ENCODE measurements around the gene OCSTAMP.

OCSTAMP gene

GRCh38 chr20:46554828-46555227 lies 4.4 kb upstream of the OCSTAMP start:
- in situ Hi-C loops (cut with MboI; ENCODE audit: low sequenced_read_pairs): no loop called here

DNA sequence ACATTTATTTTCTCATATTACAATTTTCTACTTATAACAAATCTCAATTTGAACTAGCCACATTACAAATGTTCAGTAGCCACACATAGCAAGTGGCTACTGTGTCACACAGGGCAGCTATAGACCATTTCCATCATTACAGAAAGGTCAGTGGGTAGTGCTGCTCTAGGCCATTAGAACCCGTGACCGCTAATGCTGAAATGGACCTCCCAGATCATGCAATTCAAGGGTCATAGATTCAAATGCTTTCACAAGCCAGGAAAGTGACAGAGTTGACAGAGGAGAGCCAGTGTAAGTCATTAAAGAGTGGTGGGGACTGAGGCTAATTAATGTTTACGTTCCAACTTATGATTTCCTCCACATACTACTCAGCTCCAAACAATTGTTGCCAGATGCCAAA lies 3.5 kb upstream of the OCSTAMP start:
- in situ Hi-C loops (cut with MboI; ENCODE audit: low sequenced_read_pairs): no loop called here

GRCh38 chr20:46552460-46553420 lies 2.3 kb upstream of the OCSTAMP start:
- in situ Hi-C loops (cut with MboI; ENCODE audit: low sequenced_read_pairs): no loop called here

GRCh38 chr20:46551522-46552381 lies 1.3 kb upstream of the OCSTAMP start:
- in situ Hi-C loops (cut with MboI; ENCODE audit: low sequenced_read_pairs): no loop called here

DNA sequence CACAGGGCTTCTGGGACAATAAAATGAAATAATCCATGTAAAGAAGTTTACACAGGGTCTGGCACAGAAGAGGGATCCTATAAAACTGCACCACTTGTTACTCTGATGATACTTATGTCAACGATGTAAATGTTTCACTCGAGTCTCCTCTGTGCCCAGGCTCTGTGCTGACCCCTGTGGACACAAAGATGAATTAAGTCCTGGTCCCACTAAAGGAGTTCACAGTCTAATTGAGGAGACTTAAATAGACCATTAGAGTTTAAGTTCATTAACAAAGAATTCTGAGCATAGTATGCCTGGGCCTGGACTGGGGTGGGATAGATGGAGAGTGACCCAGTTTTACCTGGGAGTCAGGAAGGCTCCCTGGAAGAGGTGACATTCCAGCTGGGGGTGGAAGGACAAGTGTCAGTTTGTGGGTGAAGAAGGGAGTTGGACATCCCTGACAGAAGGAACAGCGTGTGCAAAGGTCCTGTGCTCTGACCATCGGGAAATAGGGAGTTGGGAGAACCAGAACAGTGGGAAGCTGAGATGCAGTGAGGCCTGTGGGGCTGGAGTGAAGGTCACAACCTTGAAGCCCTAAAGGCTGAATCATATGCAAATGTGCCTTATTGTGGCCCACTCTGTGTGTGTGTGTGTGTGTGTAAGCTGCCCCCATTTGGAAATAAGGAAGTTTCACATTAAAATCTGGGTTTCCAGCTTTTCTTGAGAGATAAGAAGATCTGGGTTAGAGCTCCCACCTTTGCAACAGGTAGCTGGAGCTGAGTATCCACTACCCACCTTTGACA lies 1.1 kb downstream of the OCSTAMP start:
- in situ Hi-C loops (cut with MboI; ENCODE audit: low sequenced_read_pairs): no loop called here

- in situ Hi-C loops (cut with MboI; ENCODE audit: low sequenced_read_pairs): no loop called here
These were observed 1.8 kb downstream of the OCSTAMP start for GRCh38 chr20:46548688-46549087.

- in situ Hi-C loops (cut with MboI; ENCODE audit: low sequenced_read_pairs): no loop called here
These were observed 2.5 kb downstream of the OCSTAMP start for GRCh38 chr20:46547995-46548394.

DNA sequence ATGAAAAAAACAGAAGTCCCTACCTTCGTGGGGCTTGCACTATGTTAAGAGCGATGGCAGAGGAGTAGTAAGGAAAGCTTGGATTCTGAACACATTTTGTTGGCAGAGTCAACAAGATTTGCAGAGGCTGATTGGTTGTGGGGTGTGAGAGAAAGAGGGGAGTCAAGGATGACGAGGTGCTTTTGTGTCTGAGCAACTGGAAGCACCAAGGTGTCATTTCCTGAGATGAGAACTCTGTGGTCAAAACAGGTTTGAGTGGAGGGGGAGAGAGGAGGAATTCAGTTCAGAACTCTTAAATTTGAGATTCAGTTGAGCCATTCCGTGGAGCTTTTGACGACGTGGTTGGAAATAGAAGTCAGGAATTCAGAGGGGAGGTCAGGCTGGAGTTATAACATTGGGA lies 3.5 kb downstream of the OCSTAMP start:
- in situ Hi-C loops (cut with MboI; ENCODE audit: low sequenced_read_pairs): no loop called here

DNA sequence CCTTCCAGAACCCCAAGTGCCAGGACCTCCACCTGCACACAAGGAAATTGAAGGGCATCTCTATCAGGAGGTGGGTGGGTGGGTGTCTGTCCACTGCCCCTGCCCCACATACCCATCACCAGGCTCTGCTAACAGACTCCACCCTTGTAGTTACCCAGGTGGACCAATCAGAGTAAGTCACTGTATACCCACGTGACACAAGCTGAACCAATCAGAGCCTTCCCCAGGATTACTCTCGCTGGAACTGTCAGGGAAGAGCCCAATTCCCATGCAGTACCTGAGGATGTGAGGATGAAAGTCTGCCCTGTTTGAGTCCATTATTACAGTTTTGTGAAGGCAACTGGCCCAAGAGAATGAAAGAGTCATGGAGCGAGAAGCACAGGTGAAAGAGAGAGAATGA lies 4.2 kb downstream of the OCSTAMP start:
- in situ Hi-C loops (cut with MboI; ENCODE audit: low sequenced_read_pairs): no loop called here

DNA sequence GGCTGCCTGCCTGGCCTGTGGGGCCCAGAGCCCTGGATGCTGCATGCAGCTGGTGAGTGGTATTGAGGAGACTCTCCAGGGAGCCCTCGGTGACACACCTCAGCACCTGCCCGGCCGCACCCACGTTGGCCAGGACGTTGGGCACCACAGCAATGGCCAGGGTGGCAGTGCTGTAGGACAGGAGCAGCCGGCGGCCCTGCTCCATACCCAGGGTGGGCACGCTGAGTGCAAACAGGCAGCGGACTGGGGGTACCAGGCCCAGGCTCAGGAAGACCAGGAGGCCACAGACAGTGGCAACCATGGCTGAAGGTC lies 4.7 kb downstream of the OCSTAMP start:
- in situ Hi-C loops (cut with MboI; ENCODE audit: low sequenced_read_pairs): no loop called here

GRCh38 chr20:46545077-46545826 lies 5.2 kb downstream of the OCSTAMP start:
- in situ Hi-C loops (cut with MboI; ENCODE audit: low sequenced_read_pairs): no loop called here

- in situ Hi-C loops (cut with MboI; ENCODE audit: low sequenced_read_pairs): no loop called here
These were observed 5.9 kb downstream of the OCSTAMP start for GRCh38 chr20:46544576-46544975.

DNA sequence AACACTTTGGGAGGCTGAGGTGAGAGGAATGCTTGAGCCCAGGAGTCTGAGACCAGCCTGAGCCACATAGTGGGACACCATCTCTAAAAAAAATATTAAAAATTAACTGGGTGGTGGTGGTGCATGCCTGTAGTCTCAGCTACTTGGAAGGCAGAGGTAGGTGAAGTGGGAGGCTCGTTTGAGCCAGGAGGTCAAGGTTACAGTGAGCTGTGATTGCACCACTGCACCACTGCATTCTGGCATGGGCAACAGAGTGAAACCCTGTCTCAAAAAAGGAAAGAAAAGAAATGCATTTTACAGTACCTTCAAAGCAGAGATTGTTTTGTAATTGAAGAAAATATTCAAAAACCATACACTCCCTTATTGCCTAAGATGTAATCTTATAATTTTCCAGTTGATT lies 6.5 kb downstream of the OCSTAMP start:
- in situ Hi-C loops (cut with MboI; ENCODE audit: low sequenced_read_pairs): no loop called here

- in situ Hi-C loops (cut with MboI; ENCODE audit: low sequenced_read_pairs): no loop called here
These were observed 7.4 kb downstream of the OCSTAMP start for GRCh38 chr20:46543033-46543432.

GRCh38 chr20:46541229-46541935 lies 9.1 kb downstream of the OCSTAMP start:
- in situ Hi-C loops (cut with MboI; ENCODE audit: low sequenced_read_pairs): no loop called here

GRCh38 chr20:46539113-46539512 lies 11.3 kb downstream of the OCSTAMP start:
- in situ Hi-C loops (cut with MboI; ENCODE audit: low sequenced_read_pairs): loop anchor here (10.0 kb wide), 1 partner anchor 146 kb away; the partner anchor contains the start of gene TP53RK

GRCh38 chr20:46530640-46531039 lies 19.8 kb downstream of the OCSTAMP start:
- in situ Hi-C loops (cut with MboI; ENCODE audit: low sequenced_read_pairs): loop anchor here (10.0 kb wide), 1 partner anchor 154 kb away; the partner anchor contains the start of gene TP53RK

- in situ Hi-C loops (cut with MboI; ENCODE audit: low sequenced_read_pairs): no loop called here
These were observed 26.6 kb downstream of the OCSTAMP start for GRCh38 chr20:46523696-46524328.

DNA sequence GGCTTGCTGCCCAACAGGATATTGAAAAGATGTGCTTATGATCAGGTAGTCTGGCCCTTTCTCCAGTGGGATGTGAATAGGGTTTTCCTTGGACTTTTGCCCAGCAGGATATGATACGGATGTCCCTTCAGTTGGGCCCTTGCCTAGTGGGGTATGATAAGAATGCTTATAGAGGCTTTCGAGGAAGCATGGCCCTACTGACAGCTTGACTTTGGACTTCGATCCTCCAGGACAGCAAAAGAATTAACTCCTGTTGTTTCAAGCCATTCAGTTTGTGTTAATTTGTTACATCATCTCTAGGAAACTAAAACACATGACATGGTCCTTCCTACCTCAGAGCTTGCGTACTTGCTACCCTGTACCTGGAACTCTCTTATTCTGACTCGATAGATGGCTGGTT lies 27.3 kb downstream of the OCSTAMP start:
- in situ Hi-C loops (cut with MboI; ENCODE audit: low sequenced_read_pairs): no loop called here
